NCI-H460 (cell line): ENCODE data around the gene VPS72. TPM values are rescaled to one million over a fixed set of nuclear protein-coding genes. Genes with fewer than 3 reads are reported as not detected.
"Not testable (repeated sequence)": the region's sequence is repeated elsewhere in the genome, so short reads cannot be mapped to it uniquely, and the experiment has no call there.

ENCODE experiments used
- DNase-seq: peaks from one replicate; pipeline ENCODE4 v3.0.0-alpha.2; 2016; ENCODE audit warnings: low read depth; ENCODE audit errors: extremely low read depth
- total RNA-seq: library from RNA; depleted of rRNA; stranded (reverse); fragments of >200 nt; shearing (Covaris generic); gene quantifications from 2 replicates; pipeline ENCODE4 v1.2.3, GENCODE V29; 2014

Gene VPS72
- total RNA-seq, 1 experiment from 2014 or later: 88.7 TPM

- not testable (repeated sequence) for DNase-seq
Observed at GRCh38 chr1:151188667-151189066, 1.3 kb downstream of the VPS72 start.

DNA sequence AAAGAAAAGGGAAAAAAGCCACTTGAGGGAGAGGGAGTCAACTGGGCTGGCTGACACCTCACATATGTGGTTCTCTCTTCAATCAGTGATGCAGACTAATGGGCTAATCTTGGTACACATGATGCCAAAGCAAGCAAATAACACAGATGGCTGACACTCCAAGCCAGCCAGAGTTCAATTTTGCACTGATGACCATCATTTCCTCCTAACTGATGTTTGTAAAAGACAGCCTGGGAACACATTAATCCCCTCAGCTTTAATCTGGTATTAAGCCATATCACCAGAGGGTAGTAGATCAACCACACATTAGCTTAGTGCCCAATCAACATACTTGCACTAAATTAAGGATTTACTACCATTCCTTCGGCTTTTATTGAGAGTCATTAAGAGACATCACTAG, 2.8 kb downstream of the VPS72 start:
- DNase-seq: no peak

- DNase-seq: no peak
Observed at GRCh38 chr1:151184211-151184610, 5.8 kb downstream of the VPS72 start.

DNA sequence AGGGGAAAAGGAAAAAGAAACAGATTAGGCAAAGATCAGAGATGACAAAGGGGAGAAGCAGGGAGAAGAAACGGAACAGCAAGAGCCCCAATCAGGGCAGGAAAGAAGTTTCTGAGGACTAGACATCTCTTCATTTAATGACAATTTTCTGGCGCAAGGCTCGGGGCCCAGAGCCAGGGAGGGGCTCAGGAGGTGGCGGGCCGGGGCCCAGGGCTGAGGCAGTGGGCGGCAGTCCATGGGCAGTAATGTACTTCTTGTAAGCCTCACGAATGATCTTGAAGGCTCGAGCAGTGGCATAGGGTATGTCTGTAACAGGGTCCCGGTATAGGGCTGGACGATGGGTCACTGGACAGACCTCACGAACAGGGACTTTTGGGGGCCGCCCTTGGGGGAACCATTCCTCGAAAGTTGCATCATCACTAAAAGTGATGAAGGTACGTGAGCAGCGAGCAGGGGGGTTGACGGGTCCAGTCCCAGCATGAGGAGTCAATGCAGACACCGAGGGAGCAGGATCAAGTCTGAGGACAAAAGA, 13.4 kb downstream of the VPS72 start:
- no peak for DNase-seq

GRCh38 chr1:151175863-151176262, 14.1 kb downstream of the VPS72 start, which contains the start of gene TMOD4:
TSS of gene TMOD4 (minus strand) at chr1:151175981. CDS start at chr1:151174875, 1,106 bp downstream.
- no peak for DNase-seq

DNA sequence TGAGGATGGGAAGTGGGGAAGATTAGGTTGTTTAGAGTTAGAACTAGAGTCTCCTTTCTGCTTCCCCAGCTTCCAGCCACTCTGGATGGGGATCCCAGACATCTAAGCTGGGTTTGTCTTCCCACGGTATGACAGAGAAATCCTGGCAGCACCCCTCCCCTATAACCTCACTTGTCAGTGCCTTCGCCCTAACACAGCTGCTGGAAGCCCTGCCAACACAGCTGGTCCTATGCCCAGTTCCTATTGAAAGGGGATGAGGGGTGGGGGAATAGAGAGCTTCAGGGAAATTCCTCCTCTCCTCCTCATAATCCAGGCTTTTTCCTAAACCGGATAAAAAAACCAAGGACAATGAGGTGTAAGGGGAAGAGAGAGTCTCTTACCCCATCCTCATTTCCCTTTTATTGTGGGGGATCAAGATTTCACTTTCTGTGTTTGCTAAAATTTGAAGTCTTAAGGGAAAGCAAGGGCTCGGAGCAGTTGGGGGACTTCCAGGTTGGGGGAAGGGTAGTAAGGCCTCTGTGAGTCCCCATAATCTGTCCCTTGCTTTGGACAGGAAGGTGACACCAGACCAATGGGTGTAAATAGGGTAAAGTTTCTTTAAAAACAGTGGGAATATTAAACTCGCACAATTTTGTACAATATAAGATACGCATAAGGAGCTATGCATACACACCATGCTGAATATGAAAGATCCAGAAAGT, 14.8 kb downstream of the VPS72 start:
- DNase-seq: no peak

DNA sequence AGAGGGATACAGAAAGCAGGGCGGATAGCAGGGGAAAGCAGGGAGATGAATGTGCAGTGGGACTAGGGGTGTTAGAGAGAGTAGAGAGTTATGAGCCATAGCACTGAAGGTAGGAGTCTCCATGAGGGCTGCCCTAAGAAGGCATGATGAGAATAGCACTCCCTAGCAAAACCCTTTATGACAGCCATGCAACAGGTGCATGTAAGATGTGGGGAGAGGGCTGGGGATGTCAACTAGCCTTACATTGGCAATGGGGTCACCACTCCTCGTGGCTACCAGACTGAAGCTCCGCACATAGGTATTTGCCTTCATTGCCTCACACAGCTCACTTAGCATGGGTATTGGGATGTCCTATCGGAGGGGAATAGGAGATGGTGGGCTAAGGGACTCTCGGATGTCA, 18.8 kb downstream of the VPS72 start:
- DNase-seq: no peak

DNA sequence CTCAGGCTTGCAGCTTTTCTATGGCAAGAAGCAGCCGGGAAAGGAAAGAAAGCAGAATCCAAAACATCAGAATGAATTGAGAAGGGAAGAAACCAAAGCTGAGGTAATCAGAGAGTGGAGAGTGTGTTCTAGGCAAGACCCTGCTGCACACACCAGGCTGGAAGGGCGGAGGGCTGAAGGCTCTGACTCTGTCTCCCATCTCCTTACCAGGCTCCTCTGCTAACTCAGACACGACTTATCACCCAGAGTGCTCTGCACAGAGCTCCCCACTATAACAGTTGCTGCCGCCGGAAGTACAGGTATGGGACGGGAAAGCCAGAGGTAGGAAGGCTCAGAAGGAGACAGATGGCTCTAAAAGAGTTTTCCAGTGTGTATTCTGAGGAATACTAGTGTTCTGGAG, 22.9 kb downstream of the VPS72 start:
- no peak for DNase-seq

DNA sequence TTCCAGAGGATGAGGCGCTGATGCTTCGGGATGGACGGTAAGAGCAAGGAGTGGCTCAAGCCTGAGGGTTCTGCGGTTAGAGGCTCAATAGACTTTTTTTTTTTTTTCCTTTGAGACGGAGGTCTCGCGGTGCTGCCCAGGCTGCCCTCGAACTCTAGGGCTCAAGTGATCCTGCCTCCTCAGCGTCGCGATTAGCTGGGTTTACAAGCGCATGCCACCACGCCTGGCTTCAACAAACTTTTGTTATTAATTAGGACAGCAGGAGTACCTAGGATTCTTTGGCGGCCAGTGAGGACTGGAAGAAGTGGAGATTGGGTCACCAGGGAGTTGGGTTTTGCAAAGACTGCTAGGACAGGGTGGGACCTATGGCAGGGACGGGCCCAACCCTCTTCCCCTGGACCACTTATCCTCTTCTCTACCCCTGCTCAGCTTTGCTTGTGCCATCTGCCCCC, 23.5 kb downstream of the VPS72 start:
- no peak for DNase-seq

DNA sequence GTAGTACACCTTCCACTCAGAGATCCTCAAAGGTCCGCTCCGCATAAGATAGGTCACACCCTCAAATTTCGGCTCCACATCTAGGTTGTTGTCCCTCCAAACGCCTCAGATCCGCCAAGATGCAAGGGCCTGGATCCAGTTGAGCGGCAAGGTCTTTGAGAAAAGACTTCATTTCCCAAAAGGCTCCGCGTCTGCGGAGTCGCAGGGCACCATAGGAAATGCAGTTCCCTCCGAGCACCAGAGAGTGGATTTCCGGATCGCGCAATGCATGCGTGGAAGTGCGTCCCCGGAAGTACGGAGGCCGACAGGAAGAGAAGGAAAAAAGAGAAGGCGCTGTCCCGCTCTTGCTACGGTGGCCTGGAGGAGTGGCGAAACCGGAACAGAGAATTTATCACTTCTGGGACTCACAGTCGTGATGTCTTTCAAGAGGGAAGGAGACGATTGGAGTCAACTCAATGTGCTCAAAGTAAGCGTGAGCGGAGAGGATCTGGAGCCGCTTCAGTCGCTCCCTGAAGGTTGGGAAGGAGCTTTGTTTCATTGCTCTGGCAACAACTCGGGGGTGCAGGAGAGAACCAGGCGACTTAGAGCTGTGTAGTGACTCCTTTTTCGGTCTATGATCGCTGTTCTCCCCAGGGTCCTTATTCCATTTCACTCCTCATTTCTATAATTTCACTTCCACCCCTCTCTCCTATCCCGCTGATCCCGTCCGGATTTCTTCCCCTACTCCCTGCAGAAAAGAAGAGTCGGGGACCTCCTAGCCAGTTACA, 24.1 kb downstream of the VPS72 start, which contains the start of the genes LYSMD1 and SCNM1:
LYSMD1 (minus strand) TSS at position 165 of the 767 bp plus-strand sequence. CDS start 644 bp downstream, outside the sequence.
SCNM1 (plus strand) TSS at position 407 of the 767 bp plus-strand sequence; CDS start at position 416, 9 bp downstream.
- DNase-seq: peak; percentile 100

- DNase-seq: no peak
Observed at GRCh38 chr1:151165281-151165737, 24.7 kb downstream of the VPS72 start.

DNA sequence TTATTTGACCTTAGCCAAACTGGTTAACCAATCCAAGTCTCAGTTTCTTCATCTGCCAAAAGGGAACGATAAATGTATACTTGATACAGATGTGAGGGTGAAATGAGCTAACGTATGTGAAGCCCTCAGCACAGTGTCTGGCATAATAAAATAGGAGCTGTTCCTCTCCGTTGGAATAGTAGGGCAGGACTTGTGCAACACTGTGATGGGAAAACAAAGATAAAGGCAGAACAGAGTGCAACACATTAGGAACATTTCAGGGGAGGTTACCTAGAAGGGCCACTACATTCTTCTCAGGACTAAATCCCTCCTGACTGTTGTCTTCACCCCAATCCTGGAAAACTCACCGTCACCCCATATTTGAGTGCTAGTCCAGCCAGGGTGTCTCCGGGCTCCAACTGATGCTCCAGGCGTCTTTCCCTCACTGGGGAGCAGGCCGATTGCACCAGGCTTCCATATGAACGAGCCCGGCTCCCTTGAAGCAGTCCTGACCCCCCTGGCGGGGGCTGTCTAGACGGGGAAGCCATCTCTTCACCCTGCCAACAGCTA, 25.2 kb downstream of the VPS72 start:
- DNase-seq: no peak

DNA sequence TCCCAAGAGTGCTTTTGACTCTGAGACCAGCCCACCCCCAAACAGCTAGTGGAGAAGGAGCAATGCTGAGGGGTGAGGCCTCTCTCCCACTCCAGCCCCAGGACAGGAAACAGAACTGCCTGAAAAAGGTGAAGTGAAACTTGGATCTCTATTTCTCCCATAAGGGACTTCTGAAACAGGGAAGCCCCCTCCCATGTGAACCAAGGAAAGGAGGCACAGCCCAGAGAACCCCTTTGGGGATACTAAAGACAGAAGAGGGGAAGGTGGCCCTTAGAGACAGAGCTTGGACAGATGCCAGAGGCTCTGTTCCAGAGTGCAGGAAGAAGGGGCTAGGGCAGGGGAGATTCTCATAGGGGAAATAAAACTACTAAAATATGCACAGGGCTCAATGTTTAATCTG, 30.6 kb downstream of the VPS72 start:
- DNase-seq: no peak

GRCh38 chr1:151158751-151159251, 31.2 kb downstream of the VPS72 start:
- DNase-seq: no peak

GRCh38 chr1:151158326-151158725, 31.7 kb downstream of the VPS72 start:
- DNase-seq: no peak

GRCh38 chr1:151157067-151157531, 32.9 kb downstream of the VPS72 start:
- DNase-seq: no peak

GRCh38 chr1:151156515-151156819, 33.5 kb downstream of the VPS72 start, which contains the start of gene TNFAIP8L2:
TSS of gene TNFAIP8L2 (plus strand) at chr1:151156649. CDS start at chr1:151158698, 2,049 bp downstream.
- DNase-seq: no peak

DNA sequence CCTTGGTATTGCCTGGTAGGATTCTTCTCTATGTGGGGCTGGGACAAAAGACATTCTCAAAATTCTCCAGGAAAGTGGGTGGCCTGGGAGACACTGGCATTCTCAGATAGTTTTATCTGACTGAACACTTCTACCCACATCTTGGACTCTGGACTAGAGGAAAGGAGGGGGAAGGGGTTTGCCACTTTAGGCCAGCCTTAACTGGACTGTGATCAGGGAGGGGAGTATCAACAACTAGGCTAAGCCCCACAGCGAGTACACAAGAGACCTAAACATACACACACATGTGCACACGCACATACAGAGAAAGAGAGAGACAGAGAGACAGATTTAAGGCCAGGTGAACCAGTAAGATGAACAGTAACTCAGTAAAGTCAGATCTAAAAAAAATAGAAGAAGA, 42.3 kb downstream of the VPS72 start:
- no peak for DNase-seq

DNA sequence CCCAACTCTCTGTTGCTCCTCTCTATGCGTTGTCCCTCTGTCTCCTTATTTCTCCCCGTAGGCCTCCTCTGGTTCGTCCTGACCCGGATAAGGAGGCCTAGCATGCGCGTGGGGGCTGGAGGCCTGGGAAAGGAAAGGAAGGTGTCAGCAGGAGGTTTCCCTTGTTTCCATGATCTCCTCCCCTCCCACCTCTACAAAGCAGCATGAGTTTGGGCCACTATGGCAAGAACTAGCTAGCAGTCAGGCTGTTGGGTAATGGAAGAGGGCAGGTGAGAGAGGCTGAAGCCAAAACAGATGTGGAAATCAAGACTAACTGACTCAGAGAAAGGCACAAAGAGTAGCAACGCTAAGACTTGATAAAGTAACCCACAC, 42.9 kb downstream of the VPS72 start:
- DNase-seq: no peak

DNA sequence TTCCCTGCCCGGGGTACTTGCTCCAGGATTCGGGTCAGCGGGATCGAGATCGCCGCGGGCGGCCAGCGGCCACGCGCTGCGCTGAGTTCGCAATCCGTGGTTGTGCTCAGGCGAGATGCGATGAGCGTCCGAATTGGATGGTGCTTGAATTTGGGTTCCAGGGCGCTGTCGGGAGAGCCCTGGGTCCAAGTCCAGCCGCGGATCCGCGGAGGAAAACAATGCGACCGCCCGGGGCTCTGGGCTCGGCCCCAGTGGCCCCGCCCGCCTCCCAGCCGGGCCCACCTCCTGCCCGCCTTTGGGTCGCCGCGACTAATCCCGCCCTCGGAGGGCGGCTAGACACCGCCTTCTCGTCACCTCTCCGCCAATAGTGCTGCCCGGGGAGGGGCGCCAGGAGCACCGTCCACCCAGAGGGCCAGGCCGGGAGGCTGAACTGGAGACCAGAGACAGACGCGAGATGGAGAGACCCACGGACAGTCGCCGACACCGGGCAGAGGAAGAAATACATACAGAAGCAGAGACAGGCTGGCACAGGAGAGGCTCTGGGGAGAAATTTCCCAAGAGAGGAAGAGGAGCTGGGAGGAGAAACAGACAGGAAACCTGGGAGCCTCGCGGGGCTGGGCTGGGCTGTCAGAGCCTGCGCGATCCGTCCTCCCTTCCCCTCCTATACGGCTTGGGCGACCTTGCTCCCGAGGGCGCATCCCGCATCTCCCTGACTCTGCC, 43.4 kb downstream of the VPS72 start, which contains the start of gene SEMA6C:
SEMA6C (minus strand) TSS at position 220 of the 720 bp plus-strand sequence. CDS start 4,010 bp downstream, outside the sequence.
- DNase-seq: peak; percentile 91
